DND-41 (cell line): Measurements from ENCODE around the gene ASPSCR1.

Experiments used
- ATAC-seq: fragments of 200-7000 bp; cut with Tn5 transposase; 3 replicates; pipeline ENCODE4 v1.9.1; 2021; ENCODE audit warnings: low read depth; ENCODE audit not compliant: insufficient read depth
- DNase-seq: peaks from one replicate; pipeline ENCODE4 v3.0.0-alpha.2; 2020
- H2AFZ ChIP-seq: 2 replicates; pipeline ENCODE4 v1.6.0; 2012; ENCODE audit warnings: low read depth, low read length
- H3K27ac ChIP-seq: 2 replicates; pipeline ENCODE4 v1.5.1; 2012; ENCODE audit warnings: low read length, inconsistent platforms
- H3K27me3 ChIP-seq: fragments of 200-600 bp; sonication (generic); 2 replicates; pipeline ENCODE4 v1.6.0; 2012; ENCODE audit warnings: low read length, mild to moderate bottlenecking, inconsistent platforms; ENCODE audit not compliant: insufficient read depth, poor library complexity
- H3K36me3 ChIP-seq: 2 replicates; pipeline ENCODE4 v1.5.1; 2012; ENCODE audit warnings: low read length, inconsistent platforms; ENCODE audit not compliant: insufficient read depth
- H3K4me1 ChIP-seq: 2 replicates; pipeline ENCODE4 v1.5.1; 2012; ENCODE audit warnings: mild to moderate bottlenecking, low read length; ENCODE audit not compliant: insufficient read depth
- H3K4me2 ChIP-seq: 2 replicates; pipeline ENCODE4 v1.6.0; 2012; ENCODE audit warnings: mild to moderate bottlenecking, moderate library complexity, low read length, inconsistent platforms; ENCODE audit not compliant: insufficient read depth
- H3K4me3 ChIP-seq, 2 experiments: fragments of 200-600 bp in 1 of 2; shearing (Covaris generic) in 1 of 2; 2 replicates each; pipeline ENCODE4 v1.5.1; 2012 to 2016; ENCODE audit warnings: inconsistent platforms in 2 of 2, low read length in 2 of 2, mild to moderate bottlenecking in 2 of 2, low read depth in 1 of 2, moderate library complexity in 1 of 2
- H3K79me2 ChIP-seq: 2 replicates; pipeline ENCODE4 v1.6.0; 2012; ENCODE audit warnings: low read length, inconsistent platforms; ENCODE audit not compliant: insufficient read depth
- H3K9ac ChIP-seq: 2 replicates; pipeline ENCODE4 v1.6.0; 2012; ENCODE audit warnings: low read depth, mild to moderate bottlenecking, inconsistent platforms, low read length, moderate library complexity
- H3K9me3 ChIP-seq: 2 replicates; pipeline ENCODE4 v1.5.1; 2012; ENCODE audit warnings: low read length, moderate library complexity, mild to moderate bottlenecking, inconsistent platforms; ENCODE audit not compliant: insufficient read depth, severe bottlenecking
- H4K20me1 ChIP-seq: 2 replicates; pipeline ENCODE4 v1.6.0; 2012; ENCODE audit warnings: low read length; ENCODE audit not compliant: insufficient read depth
- CTCF ChIP-seq: IDR thresholded peaks from 2 replicates; pipeline ENCODE4 v1.5.1; 2012; ENCODE audit warnings: borderline replicate concordance, low read length, moderate library complexity, mild to moderate bottlenecking; ENCODE audit not compliant: poor library complexity, severe bottlenecking; ENCODE audit errors: extremely low read depth
- EZH2 ChIP-seq: IDR thresholded peaks from 3 replicates; pipeline ENCODE4 v1.6.1; 2012; ENCODE audit warnings: borderline replicate concordance, low read depth, mild to moderate bottlenecking, moderate library complexity, low read length, inconsistent platforms; ENCODE audit not compliant: severe bottlenecking

Gene ASPSCR1

GRCh38 chr17:81961087-81961511 lies 16.3 kb upstream of the ASPSCR1 start, which contains the start of gene NOTUM:
NOTUM (minus strand) TSS chr17:81961187; CDS start chr17:81960909, 278 bp downstream.
- H3K27ac ChIP-seq = no peak within 1 kb of the TSS
- peaks cover 6% of the 10 kb centered on the region for H3K4me1 ChIP-seq
- H3K9me3 ChIP-seq = no peaks in the 10 kb centered on the region
- H3K36me3 ChIP-seq = no peaks in the 10 kb centered on the region
- peaks cover 20% of the 10 kb centered on the region for H3K27me3 ChIP-seq
- H3K4me3 ChIP-seq = no peak within 1 kb of the TSS
- TF ChIP-seq CTCF (peak; percentile 30), EZH2 (no peak)
- DNase-seq (peak; percentile 45), ATAC-seq (peak; percentile 50; the same call in 2 of the 3 replicates)
- H3K4me2 ChIP-seq = no peak within 1 kb of the TSS
- no peaks in the 10 kb centered on the region for H4K20me1 ChIP-seq
- H2AFZ ChIP-seq = no peak within 1 kb of the TSS
- no peaks in the 10 kb centered on the region for H3K79me2 ChIP-seq
- H3K9ac ChIP-seq = no peak within 1 kb of the TSS

- TF ChIP-seq CTCF (no peak), EZH2 (no peak)
- no peaks in the 10 kb centered on the region for H4K20me1 ChIP-seq
- H3K79me2 ChIP-seq = no peaks in the 10 kb centered on the region
- H3K36me3 ChIP-seq = no peaks in the 10 kb centered on the region
- ATAC-seq (no peak), DNase-seq (no peak)
- no peak overlapping the region for H3K4me2 ChIP-seq
- H3K4me3 ChIP-seq = no peak overlapping the region
- no peak overlapping the region for H3K9ac ChIP-seq
- H3K4me1 ChIP-seq = peaks cover 6% of the 10 kb centered on the region
- H3K27ac ChIP-seq = no peak overlapping the region
- peaks cover 20% of the 10 kb centered on the region for H3K27me3 ChIP-seq
- H2AFZ ChIP-seq = no peak overlapping the region
- H3K9me3 ChIP-seq = no peaks in the 10 kb centered on the region
These were observed 15.6 kb upstream of the ASPSCR1 start for GRCh38 chr17:81961521-81962498.

GRCh38 chr17:81962499-81963441 lies 14.7 kb upstream of the ASPSCR1 start:
- Histone ChIP-seq H3K36me3 (no peaks in the 10 kb centered on the region), H3K27ac (no peak overlapping the region), H2AFZ (no peak overlapping the region), H3K4me1 (peaks cover 14% of the 10 kb centered on the region), H3K79me2 (no peaks in the 10 kb centered on the region), H3K4me3 (no peak overlapping the region), H3K4me2 (no peak overlapping the region), H3K9me3 (no peaks in the 10 kb centered on the region), H3K9ac (no peak overlapping the region), H4K20me1 (no peaks in the 10 kb centered on the region), H3K27me3 (peaks cover 20% of the 10 kb centered on the region)
- ATAC-seq = no peak
- DNase-seq = no peak
- TF ChIP-seq CTCF (no peak), EZH2 (no peak)
